HG02642 (cell line): Measurements from ENCODE around the gene CABP4.
"Not testable (repeated sequence)": the region's sequence is repeated elsewhere in the genome, so short reads cannot be mapped to it uniquely, and the experiment has no call there.

Experiments
- ATAC-seq: cut with Tn5 transposase; IDR thresholded peaks from one replicate; pipeline ENCODE4 v1.9.1; 2021; ENCODE audit warnings: mild to moderate bottlenecking; ENCODE audit not compliant: unreplicated experiment, poor library complexity

CABP4 gene

DNA sequence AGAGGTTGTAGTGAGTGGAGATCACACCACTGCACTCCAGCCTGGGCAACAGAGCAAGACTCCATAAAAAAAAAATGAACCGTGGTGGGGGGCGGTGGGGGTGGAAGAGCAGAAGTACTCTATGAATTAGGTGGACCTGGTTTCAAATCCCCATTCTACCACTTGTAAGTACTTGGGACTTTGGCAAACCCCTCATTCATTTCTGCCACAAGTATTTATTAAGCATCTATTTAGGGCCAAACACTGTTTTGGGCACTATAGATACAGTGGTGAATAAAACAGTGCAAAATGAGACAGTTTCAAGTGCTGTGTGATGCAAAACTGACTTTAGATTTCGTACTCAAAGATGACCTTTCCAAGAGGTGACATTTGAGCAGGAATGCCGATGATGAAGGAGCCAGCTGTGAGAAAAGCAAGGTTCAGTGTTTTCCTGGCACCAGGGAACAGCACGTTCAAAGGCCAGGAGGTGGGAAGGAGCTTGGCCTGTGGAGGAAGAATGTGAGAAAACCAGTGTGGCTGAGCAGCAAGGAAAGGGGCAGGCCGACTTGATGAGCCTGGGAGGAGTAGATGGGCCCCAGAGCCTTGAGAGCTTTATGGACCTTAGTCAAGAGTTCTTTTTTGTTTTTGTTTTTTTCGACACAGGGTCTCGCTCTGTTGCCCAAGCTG is 15.3 kb downstream of the CABP4 start:
- no peak for ATAC-seq

DNA sequence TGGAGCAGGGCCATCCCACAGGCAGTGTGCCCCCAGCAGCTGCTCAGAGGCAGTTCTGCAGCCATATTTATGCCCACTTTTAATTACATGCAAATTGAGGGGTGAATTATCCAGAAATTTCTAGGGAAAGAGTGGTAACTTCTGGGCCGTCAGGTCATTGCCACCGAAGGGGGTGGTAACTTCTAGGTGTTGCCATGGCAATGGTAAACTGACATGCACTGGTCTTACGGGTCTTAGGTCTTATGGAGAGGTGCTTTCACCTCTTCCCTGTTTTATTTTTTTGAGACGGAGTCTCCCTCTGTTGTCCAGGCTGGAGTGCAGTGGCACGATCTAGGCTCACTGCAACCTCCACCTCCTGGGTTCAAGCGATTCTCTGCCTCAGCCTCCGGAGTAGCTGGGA is 17.7 kb downstream of the CABP4 start:
- no peak for ATAC-seq

DNA sequence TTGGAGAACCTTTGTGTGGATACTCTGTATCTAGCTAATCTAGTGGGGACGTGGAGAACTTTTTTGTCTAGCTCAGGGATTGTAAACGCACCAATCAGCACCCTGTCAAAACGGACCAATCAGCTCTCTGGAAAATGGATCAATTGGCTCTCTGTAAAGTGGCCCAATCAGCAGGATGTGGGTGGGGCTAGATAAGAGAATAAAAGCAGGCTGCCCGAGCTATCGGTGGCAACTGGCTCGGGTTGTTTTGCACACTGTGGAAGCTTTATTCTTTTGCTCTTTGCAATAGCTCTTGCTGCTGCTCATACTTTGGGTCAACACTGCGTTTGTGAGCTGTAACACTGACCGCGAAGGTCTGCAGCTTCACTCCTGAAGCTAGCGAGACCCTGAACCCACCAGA is 21.5 kb downstream of the CABP4 start:
- not testable (repeated sequence) for ATAC-seq

DNA sequence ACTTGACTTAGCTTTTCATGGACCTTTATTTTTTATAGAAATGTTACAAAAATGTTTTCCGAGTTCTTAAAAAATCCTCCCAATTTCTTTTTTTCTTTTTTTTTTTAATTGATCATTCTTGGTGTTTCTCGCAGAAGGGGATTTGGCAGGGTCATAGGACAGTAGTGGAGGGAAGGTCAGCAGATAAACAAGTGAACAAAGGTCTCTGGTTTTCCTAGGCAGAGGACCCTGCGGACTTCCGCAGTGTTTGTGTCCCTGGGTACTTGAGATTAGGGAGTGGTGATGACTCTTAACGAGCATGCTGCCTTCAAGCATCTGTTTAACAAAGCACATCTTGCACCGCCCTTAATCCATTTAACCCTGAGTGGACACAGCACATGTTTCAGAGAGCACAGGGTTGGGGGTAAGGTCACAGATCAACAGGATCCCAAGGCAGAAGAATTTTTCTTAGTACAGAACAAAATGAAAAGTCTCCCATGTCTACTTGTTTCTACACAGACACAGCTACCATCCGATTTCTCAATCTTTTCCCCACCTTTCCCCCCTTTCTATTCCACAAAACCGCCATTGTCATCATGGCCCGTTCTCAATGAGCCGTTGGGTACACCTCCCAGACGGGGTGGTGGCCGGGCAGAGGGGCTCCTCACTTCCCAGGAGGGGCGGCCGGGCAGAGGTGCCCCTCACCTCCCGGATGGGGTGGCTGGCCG is 22.3 kb downstream of the CABP4 start:
- ATAC-seq, result not testable (repeated sequence)

DNA sequence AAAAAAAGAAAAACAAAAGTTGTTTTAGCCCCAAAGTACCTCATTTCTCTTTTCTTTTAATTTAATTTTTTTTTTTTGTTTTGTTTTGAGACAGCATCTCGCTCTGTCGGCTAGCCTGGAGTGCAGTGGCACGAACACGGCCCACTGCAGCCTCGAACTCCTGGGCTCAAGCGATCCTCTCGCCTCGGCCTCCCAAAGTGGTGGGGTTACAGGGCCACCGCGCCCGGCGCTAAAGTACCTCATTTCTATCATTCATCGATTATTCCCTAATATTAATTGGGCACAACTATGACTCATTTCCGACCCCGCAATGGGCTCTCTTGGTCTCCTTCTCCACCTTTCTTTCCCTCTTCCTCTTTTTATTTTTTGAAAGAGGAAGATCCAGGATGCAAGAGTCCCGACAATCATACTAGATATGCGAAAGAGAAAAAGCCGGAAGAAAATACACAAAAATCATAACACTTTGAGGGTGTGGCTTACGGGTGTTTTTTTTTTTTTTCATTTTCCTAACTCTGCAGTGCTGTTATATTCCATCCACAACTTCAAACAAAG is 27.2 kb downstream of the CABP4 start:
- ATAC-seq, result no peak

DNA sequence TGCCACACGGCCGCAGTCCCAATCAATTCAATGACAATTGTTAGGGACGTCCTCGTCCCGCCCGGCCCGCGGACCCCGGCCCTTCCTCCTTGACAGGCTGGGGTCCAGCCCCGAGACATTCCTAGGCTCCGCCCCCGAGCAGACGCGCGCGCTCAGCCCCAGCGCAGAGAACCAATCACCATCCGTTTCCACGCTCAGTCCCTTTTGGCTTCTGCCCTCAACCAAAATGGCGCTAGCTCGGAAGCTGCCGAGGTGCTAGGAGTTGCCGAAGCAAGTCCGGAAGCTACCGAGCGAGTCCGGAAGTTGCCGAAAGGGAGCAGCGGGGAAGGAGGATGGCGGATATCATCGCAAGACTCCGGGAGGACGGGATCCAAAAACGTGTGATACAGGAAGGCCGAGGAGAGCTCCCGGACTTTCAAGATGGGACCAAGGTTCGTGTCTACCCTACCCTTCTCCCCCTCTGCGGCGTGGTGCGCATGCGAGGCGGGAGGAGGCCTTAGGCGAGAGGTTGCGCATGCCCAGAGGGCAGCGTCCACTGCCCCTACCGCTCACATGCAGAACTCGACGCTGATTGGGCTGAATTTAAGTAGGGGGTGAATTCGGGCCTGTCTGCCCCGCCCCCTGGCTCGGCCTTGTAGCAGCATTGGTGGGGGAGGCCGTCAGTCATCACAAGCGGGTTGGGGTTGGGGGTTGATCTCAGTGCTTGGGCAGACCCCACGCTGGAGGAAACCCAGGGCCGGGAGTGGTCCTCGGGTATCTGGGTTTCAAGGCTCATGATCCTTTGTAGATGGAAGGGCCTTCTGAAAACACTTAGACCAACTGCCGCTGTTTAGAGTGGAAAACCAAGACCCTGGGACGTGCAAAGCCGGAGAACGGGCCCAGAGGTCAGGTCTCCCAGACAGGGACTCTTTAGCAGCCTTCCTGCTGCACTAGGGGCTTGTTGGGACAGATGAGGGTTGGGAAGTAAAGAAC is 28.0 kb downstream of the CABP4 start, which contains the start of gene AIP:
Gene AIP, plus strand, starts transcription at position 200 of the 972 bp plus-strand sequence. Its CDS starts 133 bp downstream, at position 333.
- peak; percentile 72 for ATAC-seq

DNA sequence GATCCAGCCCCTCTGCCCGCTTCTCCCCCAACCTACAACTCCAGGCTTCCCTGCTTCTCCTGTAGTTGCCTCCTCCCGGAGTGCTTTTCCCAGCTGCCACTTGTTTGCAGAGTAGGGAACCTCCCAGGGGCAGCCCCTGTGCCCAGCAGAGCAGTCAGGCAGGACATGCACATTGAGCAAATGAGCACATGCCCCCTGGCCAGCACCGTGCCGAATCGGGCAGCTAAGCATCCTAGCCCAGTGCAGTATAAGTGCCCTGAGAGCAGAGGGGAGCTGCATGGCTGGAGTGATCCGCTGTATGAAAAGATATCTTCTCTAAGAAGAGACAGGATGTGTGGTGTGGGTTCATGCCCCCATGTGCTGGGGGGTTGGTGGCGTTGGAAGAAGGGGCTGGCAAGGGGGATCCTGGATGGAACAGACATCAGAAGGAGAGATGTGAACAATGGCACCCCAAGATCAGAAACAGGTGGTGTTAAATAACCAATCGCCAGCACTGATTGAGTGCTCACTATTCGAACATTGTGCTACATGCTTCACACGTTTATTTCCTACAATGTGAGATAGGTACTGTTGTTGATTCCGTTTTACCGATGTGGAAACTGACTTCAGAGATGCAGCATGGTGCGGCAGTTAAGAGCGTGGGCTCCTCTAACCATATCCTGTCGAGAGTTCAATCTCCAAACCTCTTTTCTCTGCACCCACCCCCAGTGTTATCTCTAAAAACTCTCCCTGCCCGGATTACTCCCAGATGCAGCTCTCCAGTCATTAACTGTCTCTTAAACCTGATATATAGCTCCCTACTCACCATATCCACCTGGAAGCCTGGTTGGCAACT is 28.9 kb downstream of the CABP4 start:
- ATAC-seq, result no peak

DNA sequence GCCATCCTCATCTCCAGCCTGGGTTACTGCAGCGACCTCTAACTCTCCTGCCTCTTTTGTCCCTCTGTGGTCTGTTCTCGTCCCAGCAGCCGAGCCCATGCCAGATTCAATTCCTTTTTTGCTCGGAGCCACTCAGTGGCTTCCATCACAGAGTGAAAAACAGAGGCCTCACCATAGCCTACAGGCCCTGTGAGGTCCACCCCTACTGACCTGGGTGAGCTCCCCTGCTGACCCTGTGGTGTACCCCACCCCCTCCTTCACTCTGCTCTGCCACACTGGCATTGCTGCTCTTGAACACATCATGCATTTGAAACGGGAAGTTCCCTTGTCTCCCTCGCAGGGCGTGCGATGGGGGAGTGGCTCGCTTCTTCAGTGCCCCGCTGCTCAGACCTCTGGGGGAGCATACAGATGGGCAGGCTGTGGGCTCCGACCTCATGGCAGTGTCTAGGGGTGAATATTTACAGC is 29.7 kb downstream of the CABP4 start:
- no peak for ATAC-seq

DNA sequence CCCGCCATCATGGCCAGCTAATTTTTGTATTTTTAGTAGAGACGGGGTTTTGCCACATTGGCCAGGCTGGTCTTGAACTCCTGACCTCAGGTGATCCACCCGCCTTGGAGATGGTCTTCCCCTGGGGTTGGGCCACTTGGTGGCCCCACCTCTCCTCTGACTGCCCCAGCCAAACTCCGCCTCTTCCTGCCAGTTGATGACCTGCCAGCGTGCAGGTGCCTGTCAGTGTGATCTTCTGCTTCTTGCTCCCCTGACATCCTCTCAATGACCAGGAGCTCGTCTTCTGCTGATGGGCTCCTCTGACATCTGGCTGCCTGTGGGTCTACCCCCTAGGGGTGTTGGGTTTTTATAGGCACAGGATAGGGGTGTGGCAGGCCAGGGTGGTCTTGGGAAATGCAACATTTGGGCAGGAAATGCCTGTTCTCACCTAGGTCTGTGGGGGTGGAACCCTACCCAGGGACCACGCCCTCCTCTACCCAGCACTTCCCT is 30.8 kb downstream of the CABP4 start:
- not testable (repeated sequence) for ATAC-seq

DNA sequence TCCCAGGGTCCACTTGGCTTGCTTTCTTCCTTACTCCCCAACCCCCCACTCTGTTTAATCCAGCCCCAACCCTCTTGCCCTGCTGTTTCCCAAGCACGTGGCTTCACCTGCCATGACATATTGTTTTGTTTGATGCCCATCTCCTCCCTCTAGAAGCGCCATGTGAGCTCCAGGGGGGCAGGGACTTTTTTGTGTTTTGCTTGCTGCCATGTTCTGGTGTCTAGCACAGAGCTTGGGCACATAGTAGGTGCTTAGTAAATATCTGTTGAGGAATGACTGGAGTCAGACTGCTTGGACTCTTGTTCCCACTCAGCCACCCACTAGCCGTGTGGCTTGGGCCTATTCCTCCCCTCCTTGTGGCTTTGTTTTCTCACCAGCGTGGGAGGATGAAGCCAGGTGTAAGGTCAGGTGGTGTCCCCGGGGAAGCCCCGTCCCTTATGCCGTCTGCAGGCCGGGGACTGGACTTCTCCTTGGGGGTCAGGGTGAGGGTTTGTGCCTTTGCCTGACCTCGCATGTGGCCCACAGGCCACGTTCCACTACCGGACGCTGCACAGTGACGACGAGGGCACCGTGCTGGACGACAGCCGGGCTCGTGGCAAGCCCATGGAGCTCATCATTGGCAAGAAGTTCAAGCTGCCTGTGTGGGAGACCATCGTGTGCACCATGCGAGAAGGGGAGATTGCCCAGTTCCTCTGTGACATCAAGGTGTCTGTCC is 31.5 kb downstream of the CABP4 start:
- peak; percentile 31 for ATAC-seq

DNA sequence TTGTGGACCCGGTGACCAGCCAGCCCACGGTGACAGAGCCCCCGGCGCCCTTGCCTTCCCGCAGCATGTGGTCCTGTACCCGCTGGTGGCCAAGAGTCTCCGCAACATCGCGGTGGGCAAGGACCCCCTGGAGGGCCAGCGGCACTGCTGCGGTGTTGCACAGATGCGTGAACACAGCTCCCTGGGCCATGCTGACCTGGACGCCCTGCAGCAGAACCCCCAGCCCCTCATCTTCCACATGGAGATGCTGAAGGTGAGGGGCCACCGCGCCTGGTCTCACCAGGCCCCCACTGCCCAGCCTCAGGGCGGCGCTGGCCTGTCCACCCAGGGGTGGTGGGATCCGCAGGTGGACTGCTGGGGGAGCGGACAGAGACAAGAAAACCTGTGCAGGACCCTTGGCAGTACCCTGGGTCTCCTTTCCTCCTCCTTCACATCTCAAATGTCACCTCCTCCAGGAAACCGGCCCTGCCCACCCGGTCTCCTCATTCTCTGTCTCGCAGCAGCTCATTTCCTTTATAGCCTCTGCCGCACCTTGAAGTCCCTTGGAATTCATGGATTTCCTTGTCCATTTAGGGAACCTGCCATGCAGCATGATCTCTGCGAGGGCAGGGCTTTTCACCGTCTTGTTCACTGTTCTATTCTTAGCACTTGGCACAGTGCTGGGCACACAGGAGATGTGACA is 34.2 kb downstream of the CABP4 start:
- ATAC-seq, result no peak

DNA sequence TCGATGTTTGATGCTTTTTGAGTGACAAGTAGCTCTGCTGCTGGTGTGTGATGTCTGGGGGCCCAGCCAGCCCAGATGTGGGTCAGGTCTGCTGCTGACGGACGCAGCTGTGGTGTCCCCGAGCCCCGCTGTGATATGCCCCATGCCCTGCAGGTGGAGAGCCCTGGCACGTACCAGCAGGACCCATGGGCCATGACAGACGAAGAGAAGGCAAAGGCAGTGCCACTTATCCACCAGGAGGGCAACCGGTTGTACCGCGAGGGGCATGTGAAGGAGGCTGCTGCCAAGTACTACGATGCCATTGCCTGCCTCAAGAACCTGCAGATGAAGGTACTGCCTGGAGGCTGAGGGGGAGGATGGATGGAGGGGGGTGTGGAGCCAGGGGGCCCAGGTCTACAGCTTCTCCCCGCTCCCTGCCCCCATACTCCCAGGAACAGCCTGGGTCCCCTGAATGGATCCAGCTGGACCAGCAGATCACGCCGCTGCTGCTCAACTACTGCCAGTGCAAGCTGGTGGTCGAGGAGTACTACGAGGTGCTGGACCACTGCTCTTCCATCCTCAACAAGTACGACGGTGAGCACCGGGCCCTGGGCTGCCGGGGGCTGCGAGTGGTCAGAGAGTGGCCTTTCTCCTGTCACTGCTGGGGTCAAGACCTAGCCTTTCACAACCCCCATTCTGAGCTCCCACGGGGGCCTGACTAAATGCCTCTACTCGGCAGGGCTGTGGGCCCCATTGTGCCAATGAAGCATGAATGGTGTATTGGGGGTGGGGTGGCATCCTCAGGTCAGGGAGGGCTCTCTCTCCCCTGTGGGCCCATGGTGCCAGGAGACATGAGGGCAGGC is 35.0 kb downstream of the CABP4 start:
- ATAC-seq, result no peak

DNA sequence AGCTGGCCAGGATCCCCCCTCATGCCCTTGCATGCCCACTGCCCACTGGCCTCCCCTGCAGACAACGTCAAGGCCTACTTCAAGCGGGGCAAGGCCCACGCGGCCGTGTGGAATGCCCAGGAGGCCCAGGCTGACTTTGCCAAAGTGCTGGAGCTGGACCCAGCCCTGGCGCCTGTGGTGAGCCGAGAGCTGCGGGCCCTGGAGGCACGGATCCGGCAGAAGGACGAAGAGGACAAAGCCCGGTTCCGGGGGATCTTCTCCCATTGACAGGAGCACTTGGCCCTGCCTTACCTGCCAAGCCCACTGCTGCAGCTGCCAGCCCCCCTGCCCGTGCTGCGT is 35.5 kb downstream of the CABP4 start:
- ATAC-seq, result no peak

DNA sequence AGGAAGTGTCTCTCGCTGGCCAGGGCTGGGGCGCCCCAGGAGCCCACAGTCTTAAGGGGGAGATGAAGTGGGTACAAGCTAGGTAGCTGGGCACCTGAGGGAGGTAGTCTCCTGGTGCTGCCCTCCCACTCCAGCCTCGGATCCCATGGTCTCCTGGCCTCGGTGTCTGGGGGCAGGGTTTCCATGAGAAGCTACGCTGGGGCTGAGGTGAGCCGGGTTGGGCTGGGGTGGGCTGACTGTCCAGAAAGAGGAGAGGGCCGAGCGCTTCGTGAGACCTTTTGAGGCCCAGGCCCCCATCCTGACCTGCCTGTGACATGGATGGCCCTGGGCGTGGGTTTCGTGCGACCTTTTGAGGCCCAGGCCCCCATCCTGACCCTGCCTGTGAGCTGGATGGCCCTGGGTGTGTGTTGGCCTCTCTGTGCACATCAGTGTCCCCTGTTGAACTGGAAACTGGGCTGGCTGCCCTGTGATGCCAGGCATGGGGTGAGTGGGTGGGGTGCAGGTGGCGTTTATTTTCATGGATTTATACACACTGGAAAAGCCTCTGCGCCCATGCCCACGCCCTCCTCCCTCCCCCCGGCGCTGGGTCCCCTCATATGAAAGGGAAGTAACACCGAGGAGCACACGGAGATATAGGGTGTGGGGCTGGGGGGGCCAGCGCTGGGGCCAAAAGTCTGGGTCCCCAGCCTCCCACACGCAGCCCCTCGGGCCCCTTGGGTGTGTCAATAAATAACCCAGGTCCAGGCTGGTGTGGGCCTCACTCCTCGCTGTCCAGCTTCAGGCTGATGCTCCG is 36.3 kb downstream of the CABP4 start:
- no peak for ATAC-seq

DNA sequence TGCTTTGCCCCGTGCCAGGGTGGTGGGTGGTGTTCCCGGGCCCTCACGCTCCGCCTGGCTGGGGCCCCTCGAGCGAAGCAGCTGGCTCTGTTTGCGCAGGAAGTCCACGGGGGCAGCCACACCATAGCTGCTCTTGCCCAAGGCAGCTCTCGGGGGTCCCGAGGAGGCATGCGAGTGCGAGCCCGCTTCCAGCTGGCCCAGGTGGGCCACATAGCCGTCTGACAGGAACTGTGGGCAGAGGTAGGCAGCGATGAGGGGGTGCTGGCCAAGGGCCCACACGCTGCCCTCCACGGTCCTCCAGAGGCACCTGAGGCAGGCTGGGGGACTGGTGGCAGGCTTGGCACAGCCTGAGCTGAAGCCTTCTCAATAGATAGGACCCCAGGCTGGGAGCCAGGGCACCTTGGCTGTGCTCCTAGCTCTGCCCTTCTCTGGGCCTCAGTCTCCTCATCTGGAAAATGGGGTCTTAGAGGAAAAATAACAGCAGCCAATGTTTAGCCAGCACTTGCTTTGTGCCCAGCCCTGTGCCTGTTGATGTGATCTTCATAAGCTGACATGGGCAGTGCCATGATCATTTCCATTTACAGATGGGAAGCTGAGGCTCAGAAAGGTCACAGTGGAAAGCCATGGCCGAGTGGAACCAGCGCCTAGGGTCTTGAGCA is 37.0 kb downstream of the CABP4 start:
- ATAC-seq, result no peak
